T-cell (primary cell): ENCODE data around the gene TNS1. TPM values are rescaled to one million over a fixed set of nuclear protein-coding genes. Genes with fewer than 3 reads are reported as not detected.

Experiments
- ATAC-seq, 4 experiments: fragments of 200-7000 bp in 3 of 4; fragments of 150-1000 bp in 1 of 4; cut with Tn5 transposase; replicated peaks in 1 of 4; 1 replicate in 3 of 4; 2 replicates in 1 of 4; pipeline ENCODE4 v1.10.0; 2021; ENCODE audit warnings: moderate library complexity in 3 of 4, mild to moderate bottlenecking in 2 of 4, moderate number of reproducible peaks in 1 of 4
- CTCF ChIA-PET, 2 donors: fragments of 300-600 bp; sonication (Branson Sonifier 250); formaldehyde crosslinking; loops; one replicate each; lab custom pipeline; 2022; ENCODE audit warnings: antibody characterized with exemption in 2 of 2; lab: Charles Lee
- POLR2A ChIA-PET, 2 donors: fragments of 300-600 bp; sonication (Branson Sonifier 250); formaldehyde crosslinking; loops; one replicate each; lab custom pipeline; 2022; ENCODE audit warnings: antibody characterized with exemption in 2 of 2; lab: Charles Lee
- DNase-seq, 35 experiments: peaks; one replicate each; pipeline versions ENCODE4 v3.0.0 to v3.0.0-alpha.2; 2013 to 2023
- H3K27ac ChIP-seq: one replicate; pipeline ENCODE4 v1.5.1; 2013; ENCODE audit warnings: low read length
- H3K27me3 ChIP-seq, 2 experiments: replicated peaks in 1 of 2; 1 replicate in 1 of 2; 2 replicates in 1 of 2; pipeline versions ENCODE4 v1.6.1 to v1.7.0; 2013; ENCODE audit warnings: low read length in 1 of 2, mixed read lengths in 1 of 2; ENCODE audit not compliant: control insufficient read depth in 2 of 2, insufficient read depth in 2 of 2; ENCODE audit errors: extremely low read depth in 1 of 2
- H3K36me3 ChIP-seq, 2 donors: 1 replicate in 1 of 2; 2 replicates in 1 of 2; pipeline versions ENCODE4 v1.6.1 to v1.7.0; 2013; ENCODE audit warnings: low read length in 1 of 2; ENCODE audit not compliant: control insufficient read depth in 2 of 2, insufficient read depth in 1 of 2; ENCODE audit errors: extremely low read depth in 1 of 2
- H3K4me1 ChIP-seq, 2 experiments: 1 replicate in 1 of 2; 2 replicates in 1 of 2; pipeline versions ENCODE4 v1.6.1 to v1.7.0; 2013; ENCODE audit warnings: low read length in 2 of 2, mixed read lengths in 1 of 2; ENCODE audit not compliant: insufficient read depth in 2 of 2, control insufficient read depth in 1 of 2; ENCODE audit errors: extremely low read depth in 1 of 2
- H3K4me3 ChIP-seq, 2 donors: 1 replicate in 1 of 2; 2 replicates in 1 of 2; pipeline versions ENCODE4 v1.5.1 to v1.7.0; 2013; ENCODE audit warnings: mild to moderate bottlenecking in 2 of 2, low read length in 1 of 2, moderate library complexity in 1 of 2; ENCODE audit not compliant: control insufficient read depth in 1 of 2; ENCODE audit errors: extremely low read depth in 1 of 2
- H3K9me3 ChIP-seq: 2 replicates; pipeline ENCODE4 v1.7.0; 2013
- H3K27ac Mint-ChIP-seq, 2 donors: one replicate each; pipeline ENCODE4 v1.8.0; 2020 to 2021; ENCODE audit warnings: mild to moderate bottlenecking in 2 of 2, mixed read lengths in 2 of 2
- H3K27me3 Mint-ChIP-seq, 2 donors: one replicate each; pipeline ENCODE4 v1.8.0; 2021 to 2022; ENCODE audit warnings: mixed read lengths in 2 of 2
- H3K36me3 Mint-ChIP-seq: one replicate; pipeline ENCODE4 v1.8.0; 2021; ENCODE audit warnings: mixed read lengths
- H3K4me1 Mint-ChIP-seq, 3 donors: one replicate each; pipeline ENCODE4 v1.8.0; 2020 to 2022; ENCODE audit warnings: mixed read lengths in 3 of 3, mild to moderate bottlenecking in 1 of 3
- H3K4me3 Mint-ChIP-seq, 3 donors: one replicate each; pipeline ENCODE4 v1.8.0; 2020 to 2022; ENCODE audit warnings: mild to moderate bottlenecking in 3 of 3, mixed read lengths in 3 of 3, moderate library complexity in 3 of 3
- H3K9me3 Mint-ChIP-seq, 3 donors: one replicate each; pipeline ENCODE4 v1.8.0; 2020 to 2022; ENCODE audit warnings: mixed read lengths in 3 of 3
- WGBS: methylation state at CpG from one replicate; pipeline ENCODE4 v1.1.5; 2013; ENCODE audit warnings: missing lambda C conversion rate; ENCODE audit not compliant: insufficient coverage; 5-methylcytosine and 5-hydroxymethylcytosine counted together
- total RNA-seq, 35 experiments: library from RNA in 6 of 35; stranded (reverse) in 6 of 35; fragments of 120-200 nt in 1 of 35; gene quantifications; one replicate each; pipeline versions ENCODE4 v1.2.1 to v1.2.4 and lab custom pipeline; 2013 to 2026

The TNS1 gene
- total RNA-seq, 5 donors from 2014 or later (not counting 1 experiment from before 2014, with no cell fraction given) = 0.28 to 2.1 (median 1.3) TPM

DNA sequence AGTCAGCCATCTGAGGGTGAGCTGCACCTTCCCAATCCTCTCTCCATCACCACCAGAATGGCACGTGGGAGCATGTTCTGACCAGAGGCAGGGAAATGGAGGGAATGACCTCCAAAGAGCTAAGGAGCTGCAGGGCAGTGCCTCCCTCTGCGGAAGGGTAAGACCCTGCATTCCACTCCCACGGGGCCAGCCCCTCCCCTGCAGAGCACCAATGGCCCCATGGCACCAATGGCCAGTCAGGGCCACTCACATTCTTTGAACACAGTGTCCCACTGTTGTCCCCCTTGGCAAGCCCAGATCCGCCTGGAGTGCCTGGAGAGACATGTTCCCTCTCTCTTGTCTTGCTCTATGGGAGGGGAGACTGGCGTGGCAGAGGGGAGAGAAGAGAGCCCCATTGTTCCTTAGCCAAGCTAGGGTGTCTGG lies 164.4 kb downstream of the TNS1 start:
- no peaks in the 10 kb centered on the region for H3K36me3 Mint-ChIP-seq
- no peaks in the 10 kb centered on the region for H3K9me3 ChIP-seq
- H3K27me3 Mint-ChIP-seq = peaks cover 5% of the 10 kb centered on the region in 2 donors
- H3K27ac Mint-ChIP-seq = no peak overlapping the region
- ATAC-seq (no peak), DNase-seq (no peak)
- no peaks in the 10 kb centered on the region for H3K36me3 ChIP-seq
- POLR2A ChIA-PET = no interaction called here
- WGBS = 52% methylated on average over 2 of the region's 5 CpGs
- H3K4me1 Mint-ChIP-seq = no peaks in the 10 kb centered on the region
- H3K27me3 ChIP-seq = peaks cover 0 to 35% of the 10 kb centered on the region in 2 experiments
- H3K9me3 Mint-ChIP-seq = no peaks in the 10 kb centered on the region
- H3K4me3 ChIP-seq = no peak overlapping the region
- H3K4me3 Mint-ChIP-seq = no peak overlapping the region
- no peaks in the 10 kb centered on the region for H3K4me1 ChIP-seq
- CTCF ChIA-PET = no interaction called here
- H3K27ac ChIP-seq = no peak overlapping the region

DNA sequence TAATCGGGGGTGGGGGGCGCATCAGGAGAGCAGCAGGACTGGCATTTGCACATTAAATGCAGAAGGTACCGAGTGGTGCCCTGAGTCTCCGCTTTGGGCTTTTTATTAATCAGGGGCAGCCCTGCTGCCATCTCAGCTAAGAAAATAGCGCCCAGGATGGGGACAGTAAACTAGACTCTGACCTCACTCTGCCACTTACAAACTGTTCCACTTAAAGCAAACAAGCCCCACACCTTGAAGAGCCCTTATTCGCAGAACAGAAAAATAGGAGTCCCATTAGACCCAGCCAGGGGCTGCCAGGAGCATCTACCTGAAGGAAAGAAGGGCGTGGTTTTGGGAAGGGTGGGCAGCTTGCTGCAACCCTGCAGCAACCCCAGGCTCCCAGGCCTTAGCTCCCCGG lies 165.3 kb downstream of the TNS1 start:
- Histone ChIP-seq H3K27ac (no peak overlapping the region), H3K4me1 (no peaks in the 10 kb centered on the region), H3K27me3 (peaks cover 0 to 32% of the 10 kb centered on the region in 2 experiments), H3K4me3 (no peak overlapping the region), H3K36me3 (no peaks in the 10 kb centered on the region), H3K9me3 (no peaks in the 10 kb centered on the region)
- DNase-seq (no peak), ATAC-seq (no peak)
- Mint-ChIP-seq H3K27ac (no peak overlapping the region), H3K27me3 (peaks cover 5% of the 10 kb centered on the region in 2 donors), H3K36me3 (no peaks in the 10 kb centered on the region), H3K9me3 (no peaks in the 10 kb centered on the region), H3K4me1 (no peaks in the 10 kb centered on the region), H3K4me3 (no peak overlapping the region)
- CTCF ChIA-PET = no interaction called here
- POLR2A ChIA-PET = no interaction called here
- WGBS = 90% methylated on average over 5 of the region's 8 CpGs

DNA sequence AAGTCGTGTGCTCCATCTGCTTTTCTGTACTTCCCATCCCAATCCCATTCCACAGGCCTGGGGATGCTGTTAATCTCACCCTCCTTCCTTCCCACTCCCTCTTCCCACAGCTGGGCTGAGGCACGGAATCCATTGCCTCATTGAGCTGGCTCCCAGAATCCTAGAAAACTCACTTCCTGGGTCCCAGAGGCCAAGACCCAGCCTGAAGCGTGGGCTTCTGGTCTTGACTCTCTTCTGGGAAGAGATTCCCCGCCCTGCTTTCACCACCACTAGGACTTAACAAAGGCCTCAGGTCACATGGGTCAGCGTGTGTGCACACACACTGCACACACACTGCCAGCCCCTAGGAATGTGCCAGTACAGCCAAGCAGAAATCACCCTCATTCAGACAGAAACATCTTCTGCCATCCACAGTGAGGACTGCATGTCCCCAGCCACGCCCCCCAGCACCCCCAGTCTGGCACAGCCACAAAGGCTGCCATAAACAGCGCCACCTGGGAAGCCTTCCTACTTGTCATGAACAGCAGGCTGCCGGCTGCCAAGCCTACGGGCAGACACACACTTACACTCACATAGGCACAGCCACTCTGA lies 165.8 kb downstream of the TNS1 start:
- no peak overlapping the region for H3K27ac Mint-ChIP-seq
- no peaks in the 10 kb centered on the region for H3K36me3 ChIP-seq
- DNase-seq = no peak
- H3K27ac ChIP-seq = no peak overlapping the region
- POLR2A ChIA-PET = no interaction called here
- CTCF ChIA-PET = no interaction called here
- WGBS = 70% methylated on average over 9 of the region's 9 CpGs
- no peaks in the 10 kb centered on the region for H3K9me3 Mint-ChIP-seq
- no peak for ATAC-seq
- no peaks in the 10 kb centered on the region for H3K36me3 Mint-ChIP-seq
- H3K4me1 Mint-ChIP-seq = no peaks in the 10 kb centered on the region
- no peak overlapping the region for H3K4me3 Mint-ChIP-seq
- no peaks in the 10 kb centered on the region for H3K4me1 ChIP-seq
- peaks cover 5% of the 10 kb centered on the region in 2 donors for H3K27me3 Mint-ChIP-seq
- H3K9me3 ChIP-seq = no peaks in the 10 kb centered on the region
- H3K27me3 ChIP-seq = peaks cover 0 to 32% of the 10 kb centered on the region in 2 experiments
- no peak overlapping the region for H3K4me3 ChIP-seq

DNA sequence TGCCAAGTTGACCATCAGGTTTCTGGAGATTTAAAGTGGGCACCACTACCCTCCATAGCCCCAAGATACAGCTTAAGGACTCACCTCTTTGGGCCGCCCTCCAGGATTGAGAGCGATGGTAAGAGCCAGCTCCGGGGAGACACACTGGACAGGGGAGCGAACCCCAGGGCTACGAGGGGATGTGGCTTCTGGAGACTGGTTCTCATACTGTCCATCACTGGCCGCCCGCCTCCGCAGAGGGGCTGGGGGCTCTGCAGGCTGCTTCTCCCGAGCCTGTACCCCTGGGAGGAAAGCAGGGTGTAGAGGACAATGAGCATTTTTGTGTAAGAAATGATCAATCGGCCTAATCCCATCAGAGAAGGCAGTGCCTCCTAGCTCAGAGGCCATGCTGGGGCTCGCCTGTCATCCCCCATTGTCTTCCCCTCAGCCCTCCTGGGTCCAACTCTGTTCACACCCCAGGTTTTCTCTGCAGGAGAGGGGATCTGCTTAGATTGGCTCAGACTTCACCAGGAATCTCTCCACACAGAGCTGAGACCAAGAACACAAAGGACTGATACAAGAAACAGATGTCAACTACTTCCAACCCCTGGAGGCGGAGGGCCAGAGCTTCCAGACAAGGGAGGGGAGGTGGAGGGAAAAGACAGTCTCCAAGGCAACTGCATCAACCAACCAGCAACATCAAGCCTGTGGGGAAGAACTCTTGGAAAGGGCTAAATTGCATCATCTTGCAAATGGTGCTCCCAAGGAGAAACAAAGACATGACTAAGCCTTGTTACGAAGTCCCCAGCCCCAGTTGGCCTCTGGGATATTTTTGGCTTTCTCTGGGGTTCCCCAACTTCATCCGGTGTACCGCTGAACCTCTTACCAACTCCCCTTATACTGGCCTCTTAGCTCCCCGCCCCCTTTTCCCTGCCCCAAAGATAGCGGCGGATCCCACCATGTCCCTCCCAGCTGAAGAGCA lies 166.6 kb downstream of the TNS1 start:
- Mint-ChIP-seq H3K27me3 (peaks cover 5% of the 10 kb centered on the region in 2 donors), H3K4me1 (no peaks in the 10 kb centered on the region), H3K4me3 (no peak overlapping the region), H3K9me3 (no peaks in the 10 kb centered on the region), H3K27ac (no peak overlapping the region), H3K36me3 (no peaks in the 10 kb centered on the region)
- ChIA-PET CTCF (no interaction called here), POLR2A (no interaction called here)
- Histone ChIP-seq H3K9me3 (no peaks in the 10 kb centered on the region), H3K27ac (no peak overlapping the region), H3K4me1 (no peaks in the 10 kb centered on the region), H3K27me3 (peaks cover 0 to 36% of the 10 kb centered on the region in 2 experiments), H3K36me3 (no peaks in the 10 kb centered on the region), H3K4me3 (no peak overlapping the region)
- ATAC-seq = no peak
- 85% methylated on average over 12 of the region's 18 CpGs for WGBS
- DNase-seq = no peak

DNA sequence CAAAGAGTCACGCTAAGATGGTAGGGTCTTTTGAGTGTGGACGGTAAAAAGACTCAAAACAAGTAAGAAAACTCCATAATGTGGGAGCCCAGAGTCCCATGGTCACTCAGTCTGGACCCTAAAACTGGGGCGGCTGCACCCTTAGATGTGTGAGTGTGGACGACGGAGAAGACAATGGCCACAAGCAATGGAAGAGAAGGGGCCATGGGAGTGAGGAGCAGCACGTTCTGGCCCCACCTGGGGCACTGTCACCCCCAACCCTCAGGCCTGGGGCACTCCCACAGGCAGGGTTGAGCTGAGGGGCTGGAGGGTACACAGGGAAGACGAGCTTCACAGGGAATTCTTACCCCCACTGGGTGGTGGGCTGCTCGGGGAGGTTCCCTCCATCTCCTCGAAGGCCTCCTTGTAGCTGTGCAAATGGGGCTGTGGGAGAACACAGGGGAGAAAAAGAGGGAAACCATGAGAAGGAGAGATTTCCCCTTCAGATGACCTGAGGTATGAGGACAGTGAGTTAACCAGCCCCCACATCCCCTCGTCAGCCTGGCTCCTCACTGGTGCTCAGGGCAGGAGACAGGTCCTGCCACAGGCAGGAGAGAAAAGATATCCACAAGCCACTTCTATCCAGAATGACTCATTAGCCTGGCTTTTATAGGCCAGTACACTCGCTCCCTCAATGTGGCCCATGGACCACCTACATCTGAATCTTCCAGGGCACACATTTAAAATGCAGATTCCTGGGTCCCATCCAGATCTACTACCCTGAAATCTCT lies 167.9 kb downstream of the TNS1 start:
- H3K27ac ChIP-seq = no peak overlapping the region
- H3K9me3 Mint-ChIP-seq = no peaks in the 10 kb centered on the region
- 92% methylated on average over 5 of the region's 11 CpGs for WGBS
- no peaks in the 10 kb centered on the region for H3K4me1 ChIP-seq
- no peaks in the 10 kb centered on the region for H3K4me1 Mint-ChIP-seq
- DNase-seq = no peak
- H3K4me3 Mint-ChIP-seq = no peak overlapping the region
- ATAC-seq = no peak
- peaks cover 5% of the 10 kb centered on the region in 2 donors for H3K27me3 Mint-ChIP-seq
- H3K4me3 ChIP-seq = no peak overlapping the region
- POLR2A ChIA-PET = interaction anchor here in 1 of 2 donors (0.6 kb wide), 1 partner anchor 41 kb away, joined by 3 read pairs; no protein-coding TSS in a partner anchor
- H3K9me3 ChIP-seq = no peaks in the 10 kb centered on the region
- peaks cover 0 to 37% of the 10 kb centered on the region in 2 experiments for H3K27me3 ChIP-seq
- CTCF ChIA-PET = no interaction called here
- no peaks in the 10 kb centered on the region for H3K36me3 ChIP-seq
- no peak overlapping the region for H3K27ac Mint-ChIP-seq
- H3K36me3 Mint-ChIP-seq = no peaks in the 10 kb centered on the region

DNA sequence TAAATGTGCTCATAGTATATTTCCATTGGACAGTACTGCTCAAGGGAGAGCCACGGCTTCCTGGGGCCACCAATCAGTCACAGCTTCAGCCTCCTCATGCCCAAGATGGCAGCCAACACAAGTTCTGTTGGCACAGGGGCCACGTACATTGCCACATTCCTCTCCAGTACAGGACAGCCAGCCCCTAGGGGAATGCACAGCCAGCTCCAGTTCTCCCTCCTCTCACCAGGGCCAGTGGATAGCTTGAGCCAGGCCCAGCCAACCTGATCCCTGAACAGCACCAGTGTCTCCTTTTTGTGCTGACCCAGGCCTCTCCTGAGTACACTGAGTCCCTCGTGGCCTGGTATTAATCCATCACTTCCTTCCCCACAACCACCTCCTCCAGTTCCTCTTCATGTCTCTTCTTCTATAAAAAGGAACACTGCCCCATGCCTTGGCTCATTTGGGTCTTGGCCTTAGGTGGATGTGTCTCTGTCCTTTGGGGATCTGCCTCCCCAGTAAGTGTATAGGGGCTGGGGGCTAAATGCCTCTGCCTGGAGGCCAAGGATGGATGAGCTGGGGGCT lies 168.7 kb downstream of the TNS1 start:
- DNase-seq (no peak), ATAC-seq (no peak)
- 47% methylated on average over 3 of the region's 3 CpGs for WGBS
- Histone ChIP-seq H3K9me3 (no peaks in the 10 kb centered on the region), H3K27me3 (peaks cover 0 to 30% of the 10 kb centered on the region in 2 experiments), H3K4me3 (no peak overlapping the region), H3K27ac (no peak overlapping the region), H3K4me1 (no peaks in the 10 kb centered on the region), H3K36me3 (no peaks in the 10 kb centered on the region)
- H3K4me3 Mint-ChIP-seq = no peak overlapping the region
- no peaks in the 10 kb centered on the region for H3K9me3 Mint-ChIP-seq
- H3K36me3 Mint-ChIP-seq = no peaks in the 10 kb centered on the region
- CTCF ChIA-PET = no interaction called here
- H3K27me3 Mint-ChIP-seq = peaks cover 8 to 10% of the 10 kb centered on the region in 2 donors
- no peak overlapping the region for H3K27ac Mint-ChIP-seq
- POLR2A ChIA-PET = no interaction called here
- no peaks in the 10 kb centered on the region for H3K4me1 Mint-ChIP-seq
